HepG2 (cell line): ENCODE results near the gene NDUFB10. TPM values are rescaled to one million over a fixed set of nuclear protein-coding genes. Genes with fewer than 3 reads are reported as not detected.

ENCODE experiments used
- AHR ChIP-seq: IDR thresholded peaks from 2 replicates; pipeline ENCODE4 v1.6.1; 2018; ENCODE audit warnings: missing genetic modification reagents, missing compliant biosample characterization
- ASH2L ChIP-seq: fragments of 300-600, 200-600 bp; sonication (generic); IDR thresholded peaks from 2 replicates; pipeline ENCODE4 v1.7.0; 2017; ENCODE audit warnings: low read depth, mild to moderate bottlenecking, moderate library complexity, mixed read lengths, low read length; ENCODE audit not compliant: insufficient read length
- FOXC1 ChIP-seq: sonication (generic); formaldehyde crosslinking; IDR thresholded peaks from 2 replicates; pipeline ENCODE4 v1.8.0; 2022; ENCODE audit warnings: mild to moderate bottlenecking, missing genetic modification reagents, borderline replicate concordance
- FOXM1 ChIP-seq: sonication (generic); formaldehyde crosslinking; IDR thresholded peaks from 2 replicates; pipeline ENCODE4 v1.5.0; 2020; ENCODE audit warnings: missing genetic modification reagents
- KLF6 ChIP-seq: IDR thresholded peaks from 2 replicates; pipeline ENCODE4 v1.8.0; 2016; ENCODE audit warnings: missing biosample characterization, missing genetic modification reagents
- NFIC ChIP-seq: IDR thresholded peaks from 2 replicates; pipeline ENCODE4 v1.6.1; 2012; ENCODE audit warnings: mild to moderate bottlenecking, low read length, inconsistent platforms
- NONO ChIP-seq, 2 experiments: fragments of 450-650 bp in 1 of 2; sonication (generic) in 1 of 2; formaldehyde crosslinking in 1 of 2; IDR thresholded peaks in 1 of 2; conservative IDR thresholded peaks in 1 of 2; 2 replicates each; pipeline versions ENCODE4 v1.6.1 to v1.8.0; 2017 to 2022; ENCODE audit warnings: mild to moderate bottlenecking in 1 of 2, missing genetic modification reagents in 1 of 2, moderate library complexity in 1 of 2
- POLR2A ChIP-seq, 2 experiments: IDR thresholded peaks; 2 replicates each; pipeline ENCODE4 v1.6.1; 2011; ENCODE audit warnings: low read depth in 2 of 2, low read length in 2 of 2, mild to moderate bottlenecking in 1 of 2, moderate library complexity in 1 of 2; ENCODE audit not compliant: insufficient read depth in 1 of 2
- PRMT3 ChIP-seq: sonication (generic); formaldehyde crosslinking; IDR thresholded peaks from 2 replicates; pipeline ENCODE4 v1.8.1; 2022; ENCODE audit warnings: low read depth, mild to moderate bottlenecking, moderate library complexity, missing genetic modification reagents, borderline replicate concordance
- RAD21 ChIP-seq: fragments of 450-650 bp; formaldehyde crosslinking; IDR thresholded peaks from 2 replicates; pipeline ENCODE4 v1.5.0; 2020; ENCODE audit warnings: mild to moderate bottlenecking
- REL ChIP-seq: sonication (generic); formaldehyde crosslinking; conservative IDR thresholded peaks from 2 replicates; pipeline ENCODE4 v1.8.0; 2022; ENCODE audit warnings: mild to moderate bottlenecking, missing genetic modification reagents, moderate library complexity
- SALL1 ChIP-seq: sonication (generic); formaldehyde crosslinking; IDR thresholded peaks from 2 replicates; pipeline ENCODE4 v1.8.0; 2022; ENCODE audit warnings: mild to moderate bottlenecking, missing genetic modification reagents
- TAF1 ChIP-seq: sonication (generic); formaldehyde crosslinking; IDR thresholded peaks from 2 replicates; pipeline ENCODE4 v1.4.0; 2020; ENCODE audit warnings: missing genetic modification reagents
- THAP11 ChIP-seq: IDR thresholded peaks from 2 replicates; pipeline ENCODE4 v1.6.1; 2016; ENCODE audit warnings: missing biosample characterization, missing genetic modification reagents
- ZC3H13 ChIP-seq: sonication (generic); formaldehyde crosslinking; IDR thresholded peaks from 2 replicates; pipeline ENCODE4 v1.8.1; 2023; ENCODE audit warnings: mild to moderate bottlenecking, missing genetic modification reagents, moderate library complexity
- ZNF563 ChIP-seq: sonication (generic); formaldehyde crosslinking; IDR thresholded peaks from 2 replicates; pipeline ENCODE4 v1.8.0; 2022; ENCODE audit warnings: mild to moderate bottlenecking, moderate library complexity, missing genetic modification reagents
- ZNF605 ChIP-seq: sonication (generic); formaldehyde crosslinking; IDR thresholded peaks from 2 replicates; pipeline ENCODE4 v1.8.0; 2022; ENCODE audit warnings: mild to moderate bottlenecking, missing genetic modification reagents
- ZNF737 ChIP-seq: sonication (generic); formaldehyde crosslinking; IDR thresholded peaks from 2 replicates; pipeline ENCODE4 v1.5.0; 2020; ENCODE audit warnings: missing genetic modification reagents, mild to moderate bottlenecking, borderline replicate concordance
- ZNF768 ChIP-seq: sonication (generic); formaldehyde crosslinking; IDR thresholded peaks from 2 replicates; pipeline ENCODE4 v1.4.0; 2020; ENCODE audit warnings: missing genetic modification reagents
- ZNF839 ChIP-seq: sonication (generic); formaldehyde crosslinking; IDR thresholded peaks from 2 replicates; pipeline ENCODE4 v1.4.0; 2020; ENCODE audit warnings: missing genetic modification reagents, mild to moderate bottlenecking, borderline replicate concordance
- polyA plus RNA-seq, 8 experiments: library from polyadenylated mRNA; depleted of rRNA in 3 of 8; stranded (reverse) in 7 of 8; unstranded in 1 of 8; fragments of >200 nt; fragmentation: Illumina TruSeq in 4 of 8; extraction: Trizol in 4 of 8; gene quantifications; 2 replicates each; pipeline versions ENCODE4 v1.2.1 to v1.2.3, GENCODE V29; 2011 to 2016; ENCODE audit warnings: low read depth in 4 of 8, missing spikeins in 1 of 8, mixed read lengths in 1 of 8; ENCODE audit not compliant: insufficient read depth in 1 of 8
- total RNA-seq, 5 experiments: library from RNA; depleted of rRNA; stranded (reverse); fragments of >200 nt; fragmentation: Illumina TruSeq; extraction: Trizol; gene quantifications; 2 replicates each; pipeline ENCODE4 v1.2.3, GENCODE V29; 2016; ENCODE audit warnings: low read depth in 1 of 5
- TF ChIP-seq, protein P1 (sequence below): sonication (generic); IDR thresholded peaks from 2 replicates; pipeline ENCODE4 v1.6.1; 2016; ENCODE audit warnings: low read depth, borderline replicate concordance
- TF ChIP-seq, protein P2 (sequence below): sonication (generic); formaldehyde crosslinking; IDR thresholded peaks from 2 replicates; pipeline ENCODE4 v1.5.0; 2020; ENCODE audit warnings: mild to moderate bottlenecking, missing genetic modification reagents, borderline replicate concordance

NDUFB10 gene
- total and polyA plus RNA-seq, 2 of the 13 experiments (the other 11 are each of a cell fraction or from before 2014, with no cell fraction given) = 68.6 to 157 TPM

GRCh38 chr16:1960665-1961630 is 1.6 kb downstream of the NDUFB10 start (continued):
- peak; percentile 39; the same call in 1 of the 2 replicates for TF ChIP-seq NFIC
- TF ChIP-seq ZNF605 (CRISPR knock-in tag) = peak; percentile 33; the same call in 1 of the 2 replicates
- TF ChIP-seq AHR (CRISPR knock-in tag) = peak; percentile 35; the same call in 1 of the 2 replicates
- 0 out of 2 replicates have a peak, but pooled peaks have one; percentile 34 for TF ChIP-seq THAP11 (CRISPR knock-in tag)
- TF ChIP-seq ZNF839 = peak; percentile 27; the same call in 1 of the 2 replicates
- TF ChIP-seq FOXM1 = no peak
- 0 out of 2 replicates have a peak, but pooled peaks have one; percentile 8 for TF ChIP-seq ZNF768
- no peak for TF ChIP-seq ZNF563 (CRISPR knock-in tag)
- TF ChIP-seq SALL1 (CRISPR knock-in tag) = peak; percentile 39; the same call in 1 of the 2 replicates
- peak; percentile 6 for TF ChIP-seq RAD21 (CRISPR knock-in tag)
- TF ChIP-seq ZC3H13 (CRISPR knock-in tag) = peak; percentile 72; the same call in 1 of the 2 replicates
- no peak for TF ChIP-seq FOXC1
- TF ChIP-seq KLF6 = no peak
- peak; percentile 26 for TF ChIP-seq ASH2L
- TF ChIP-seq, protein P1, sequence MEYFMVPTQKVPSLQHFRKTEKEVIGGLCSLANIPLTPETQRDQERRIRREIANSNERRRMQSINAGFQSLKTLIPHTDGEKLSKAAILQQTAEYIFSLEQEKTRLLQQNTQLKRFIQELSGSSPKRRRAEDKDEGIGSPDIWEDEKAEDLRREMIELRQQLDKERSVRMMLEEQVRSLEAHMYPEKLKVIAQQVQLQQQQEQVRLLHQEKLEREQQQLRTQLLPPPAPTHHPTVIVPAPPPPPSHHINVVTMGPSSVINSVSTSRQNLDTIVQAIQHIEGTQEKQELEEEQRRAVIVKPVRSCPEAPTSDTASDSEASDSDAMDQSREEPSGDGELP = peak; percentile 23; the same call in 1 of the 2 replicates
- TF ChIP-seq ZNF737 (CRISPR knock-in tag) = no peak
- TF ChIP-seq, protein P2, sequence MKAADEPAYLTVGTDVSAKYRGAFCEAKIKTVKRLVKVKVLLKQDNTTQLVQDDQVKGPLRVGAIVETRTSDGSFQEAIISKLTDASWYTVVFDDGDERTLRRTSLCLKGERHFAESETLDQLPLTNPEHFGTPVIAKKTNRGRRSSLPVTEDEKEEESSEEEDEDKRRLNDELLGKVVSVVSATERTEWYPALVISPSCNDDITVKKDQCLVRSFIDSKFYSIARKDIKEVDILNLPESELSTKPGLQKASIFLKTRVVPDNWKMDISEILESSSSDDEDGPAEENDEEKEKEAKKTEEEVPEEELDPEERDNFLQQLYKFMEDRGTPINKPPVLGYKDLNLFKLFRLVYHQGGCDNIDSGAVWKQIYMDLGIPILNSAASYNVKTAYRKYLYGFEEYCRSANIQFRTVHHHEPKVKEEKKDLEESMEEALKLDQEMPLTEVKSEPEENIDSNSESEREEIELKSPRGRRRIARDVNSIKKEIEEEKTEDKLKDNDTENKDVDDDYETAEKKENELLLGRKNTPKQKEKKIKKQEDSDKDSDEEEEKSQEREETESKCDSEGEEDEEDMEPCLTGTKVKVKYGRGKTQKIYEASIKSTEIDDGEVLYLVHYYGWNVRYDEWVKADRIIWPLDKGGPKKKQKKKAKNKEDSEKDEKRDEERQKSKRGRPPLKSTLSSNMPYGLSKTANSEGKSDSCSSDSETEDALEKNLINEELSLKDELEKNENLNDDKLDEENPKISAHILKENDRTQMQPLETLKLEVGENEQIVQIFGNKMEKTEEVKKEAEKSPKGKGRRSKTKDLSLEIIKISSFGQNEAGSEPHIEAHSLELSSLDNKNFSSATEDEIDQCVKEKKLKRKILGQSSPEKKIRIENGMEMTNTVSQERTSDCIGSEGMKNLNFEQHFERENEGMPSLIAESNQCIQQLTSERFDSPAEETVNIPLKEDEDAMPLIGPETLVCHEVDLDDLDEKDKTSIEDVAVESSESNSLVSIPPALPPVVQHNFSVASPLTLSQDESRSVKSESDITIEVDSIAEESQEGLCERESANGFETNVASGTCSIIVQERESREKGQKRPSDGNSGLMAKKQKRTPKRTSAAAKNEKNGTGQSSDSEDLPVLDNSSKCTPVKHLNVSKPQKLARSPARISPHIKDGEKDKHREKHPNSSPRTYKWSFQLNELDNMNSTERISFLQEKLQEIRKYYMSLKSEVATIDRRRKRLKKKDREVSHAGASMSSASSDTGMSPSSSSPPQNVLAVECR = peak; percentile 9; the same call in 1 of the 2 replicates
- TF ChIP-seq PRMT3 (CRISPR knock-in tag) = 0 out of 2 replicates have a peak, but pooled peaks have one; percentile 23
- TF ChIP-seq POLR2A (IDR thresholded peaks at IDR 0.05; ENCODE audit: insufficient read depth in 1 of 2, low read depth in 2 of 2, low read length in 2 of 2) = peak; percentile 83 to 91
- TF ChIP-seq REL (CRISPR knock-in tag) = 0 out of 2 replicates have a peak, but pooled peaks have one; percentile 51
- no peak for TF ChIP-seq NONO (IDR thresholded peaks at IDR 0.05)
- peak; percentile 54; the same call in 1 of the 2 replicates for TF ChIP-seq NONO (CRISPR knock-in tag; conservative IDR thresholded peaks at IDR 0.05)
- TF ChIP-seq TAF1 (CRISPR knock-in tag) = no peak
